Activated naive CD4-positive, alpha-beta T cell treated with anti-CD3 and anti-CD28 coated beads for 36 hours (primary cell): Measurements from ENCODE around the gene DCST1. TPM values are rescaled to one million over a fixed set of nuclear protein-coding genes. Genes with fewer than 3 reads are reported as not detected.

Experiments
- CTCF ChIA-PET: fragments of 350-600 bp; sonication (Branson Sonifier 250); formaldehyde crosslinking; loops from one replicate; lab custom pipeline; 2021; ENCODE audit warnings: antibody characterized with exemption; lab: Charles Lee
- DNase-seq: peaks from one replicate; pipeline ENCODE4 v3.0.0-alpha.2; 2020
- H3K27ac Mint-ChIP-seq: one replicate; pipeline ENCODE4 v1.8.0; 2021; ENCODE audit warnings: mild to moderate bottlenecking, mixed read lengths
- H3K27me3 Mint-ChIP-seq: one replicate; pipeline ENCODE4 v1.8.0; 2021; ENCODE audit warnings: low read depth, mixed read lengths
- H3K36me3 Mint-ChIP-seq: one replicate; pipeline ENCODE4 v1.8.0; 2021; ENCODE audit warnings: low read depth, mixed read lengths
- H3K4me1 Mint-ChIP-seq: one replicate; pipeline ENCODE4 v1.8.0; 2021; ENCODE audit warnings: low read depth, mixed read lengths
- H3K4me3 Mint-ChIP-seq: one replicate; pipeline ENCODE4 v1.8.0; 2021; ENCODE audit warnings: mild to moderate bottlenecking, moderate library complexity, mixed read lengths
- H3K9me3 Mint-ChIP-seq: one replicate; pipeline ENCODE4 v1.8.0; 2021; ENCODE audit warnings: mixed read lengths
- intact Hi-C: fragments of 100-400 bp; cut with micrococcal nuclease; formaldehyde crosslinking; loops from one replicate; pipeline ENCODE4 v1.15.1; 2023
- total RNA-seq, 2 experiments: library from RNA; stranded (reverse); gene quantifications; one replicate each; pipeline ENCODE4 v1.2.3, GENCODE V29; 2021

The DCST1 gene
- total RNA-seq, 2 experiments from 2014 or later: not detected

- H3K36me3 Mint-ChIP-seq: peaks cover 4% of the 10 kb centered on the region
- CTCF ChIA-PET: interaction anchor here (0.9 to 11.4 kb wide), 12 partner anchors 11 to 442 kb away, joined by 3 to 197 read pairs (median 3); partner anchors contain the start of genes EFNA4, FLAD1, KRTCAP2 and SHC1
- no peaks in the 10 kb centered on the region for H3K27me3 Mint-ChIP-seq
- peak overlapping the region; percentile 83 for H3K4me3 Mint-ChIP-seq
- peaks cover 23% of the 10 kb centered on the region for H3K4me1 Mint-ChIP-seq
- no peak overlapping the region for H3K27ac Mint-ChIP-seq
- peak; percentile 53 for DNase-seq
- intact Hi-C loops: loop anchor here (1.0 to 2.0 kb wide), 5 partner anchors 9 to 97 kb away; no protein-coding TSS in a partner anchor
- no peaks in the 10 kb centered on the region for H3K9me3 Mint-ChIP-seq
Observed at GRCh38 chr1:155051777-155052398, 18.3 kb downstream of the DCST1 start.

- Mint-ChIP-seq H3K27me3 (no peaks in the 10 kb centered on the region), H3K4me3 (peak overlapping the region; percentile 83), H3K9me3 (no peaks in the 10 kb centered on the region), H3K27ac (no peak overlapping the region), H3K36me3 (peaks cover 4% of the 10 kb centered on the region), H3K4me1 (peaks cover 23% of the 10 kb centered on the region)
- CTCF ChIA-PET: interaction anchor here (0.9 to 11.4 kb wide), 12 partner anchors 8 to 443 kb away, joined by 3 to 197 read pairs (median 3); partner anchors contain the start of genes EFNA4, KRTCAP2 and SHC1
- intact Hi-C loops: no loop called here
- peak; percentile 37 for DNase-seq
Observed at GRCh38 chr1:155052439-155053395, 19.1 kb downstream of the DCST1 start.

- Mint-ChIP-seq H3K9me3 (no peaks in the 10 kb centered on the region), H3K36me3 (peaks cover 4% of the 10 kb centered on the region), H3K4me1 (peaks cover 23% of the 10 kb centered on the region), H3K27me3 (no peaks in the 10 kb centered on the region), H3K4me3 (no peak overlapping the region), H3K27ac (no peak overlapping the region)
- no peak for DNase-seq
- CTCF ChIA-PET: interaction anchor here (1.0 to 11.4 kb wide), 9 partner anchors 9 to 109 kb away, joined by 3 to 197 read pairs (median 3); partner anchors contain the start of genes EFNA3 and EFNA4
- intact Hi-C loops: no loop called here
Observed at GRCh38 chr1:155053531-155054105, 20.0 kb downstream of the DCST1 start.

- Mint-ChIP-seq H3K36me3 (peaks cover 4% of the 10 kb centered on the region), H3K4me3 (no peak overlapping the region), H3K27me3 (no peaks in the 10 kb centered on the region), H3K27ac (no peak overlapping the region), H3K9me3 (no peaks in the 10 kb centered on the region), H3K4me1 (peaks cover 20% of the 10 kb centered on the region)
- CTCF ChIA-PET: interaction anchor here (0.8 to 15.0 kb wide), 6 partner anchors 9 to 96 kb away, joined by 3 to 197 read pairs (median 4); partner anchors contain the start of genes ADAM15 and PYGO2
- no peak for DNase-seq
- intact Hi-C loops: no loop called here
Observed at GRCh38 chr1:155057104-155057503, 23.5 kb downstream of the DCST1 start.

- no peak overlapping the region for H3K4me3 Mint-ChIP-seq
- no peaks in the 10 kb centered on the region for H3K27me3 Mint-ChIP-seq
- H3K36me3 Mint-ChIP-seq: peaks cover 4% of the 10 kb centered on the region
- H3K9me3 Mint-ChIP-seq: no peaks in the 10 kb centered on the region
- CTCF ChIA-PET: interaction anchor here (1.0 to 15.0 kb wide), 6 partner anchors 10 to 97 kb away, joined by 3 to 197 read pairs (median 4); partner anchors contain the start of genes ADAM15 and PYGO2
- no peak overlapping the region for H3K27ac Mint-ChIP-seq
- intact Hi-C loops: no loop called here
- DNase-seq: no peak
- peaks cover 19% of the 10 kb centered on the region for H3K4me1 Mint-ChIP-seq
Observed at GRCh38 chr1:155057788-155058211, 24.2 kb downstream of the DCST1 start.

GRCh38 chr1:155060736-155061135 lies 27.1 kb downstream of the DCST1 start:
- Mint-ChIP-seq H3K36me3 (no peaks in the 10 kb centered on the region), H3K27me3 (no peaks in the 10 kb centered on the region), H3K4me1 (peaks cover 30% of the 10 kb centered on the region)

GRCh38 chr1:155061381-155062150 lies 27.9 kb downstream of the DCST1 start:
- Mint-ChIP-seq H3K9me3 (no peaks in the 10 kb centered on the region), H3K27me3 (no peaks in the 10 kb centered on the region), H3K4me1 (peaks cover 30% of the 10 kb centered on the region), H3K27ac (no peak overlapping the region), H3K36me3 (no peaks in the 10 kb centered on the region), H3K4me3 (no peak overlapping the region)
- intact Hi-C loops: loop anchor here (1.0 to 5.0 kb wide), 7 partner anchors 10 to 502 kb away; partner anchors contain the start of genes ADAM15 and PYGO2
- DNase-seq: peak; percentile 96
- CTCF ChIA-PET: interaction anchor here (0.6 to 15.0 kb wide), 23 partner anchors 9 to 164 kb away, joined by 3 to 197 read pairs (median 4); partner anchors contain the start of genes ADAM15, DCST1, DCST2 and KRTCAP2

More at GRCh38 chr1:155060736-155061135, 27.1 kb downstream of the DCST1 start:
- Mint-ChIP-seq H3K4me3 (no peak overlapping the region), H3K9me3 (no peaks in the 10 kb centered on the region), H3K27ac (no peak overlapping the region)
- no peak for DNase-seq
- intact Hi-C loops: loop anchor here (1.0 to 5.0 kb wide), 5 partner anchors 9 to 501 kb away; partner anchors contain the start of genes ADAM15 and PYGO2
- CTCF ChIA-PET: interaction anchor here (1.0 to 15.0 kb wide), 9 partner anchors 10 to 120 kb away, joined by 3 to 197 read pairs (median 5); partner anchors contain the start of genes ADAM15 and FLAD1

- CTCF ChIA-PET: interaction anchor here (0.6 to 15.0 kb wide), 24 partner anchors 8 to 957 kb away, joined by 3 to 197 read pairs (median 4); partner anchors contain the start of genes ADAM15, DCST1, DCST2 and KRTCAP2
Observed at GRCh38 chr1:155062151-155062686, 28.6 kb downstream of the DCST1 start.

GRCh38 chr1:155062702-155063411 lies 29.2 kb downstream of the DCST1 start:
- H3K27ac Mint-ChIP-seq: no peak overlapping the region
- H3K9me3 Mint-ChIP-seq: no peaks in the 10 kb centered on the region
- no peaks in the 10 kb centered on the region for H3K27me3 Mint-ChIP-seq
- peak; percentile 89 for DNase-seq
- H3K36me3 Mint-ChIP-seq: no peaks in the 10 kb centered on the region
- CTCF ChIA-PET: interaction anchor here (0.6 to 15.0 kb wide), 11 partner anchors 8 to 957 kb away, joined by 3 to 197 read pairs (median 8); partner anchors contain the start of genes ADAM15, KRTCAP2 and LENEP
- H3K4me1 Mint-ChIP-seq: peaks cover 30% of the 10 kb centered on the region
- peak overlapping the region; percentile 86 for H3K4me3 Mint-ChIP-seq
- intact Hi-C loops: loop anchor here (1.0 to 5.0 kb wide), 7 partner anchors 8 to 396 kb away; partner anchors contain the start of gene CKS1B

More at GRCh38 chr1:155062151-155062686, 28.6 kb downstream of the DCST1 start:
- no peak for DNase-seq
- no peaks in the 10 kb centered on the region for H3K36me3 Mint-ChIP-seq
- no peak overlapping the region for H3K4me3 Mint-ChIP-seq
- no peaks in the 10 kb centered on the region for H3K27me3 Mint-ChIP-seq
- H3K27ac Mint-ChIP-seq: no peak overlapping the region
- H3K9me3 Mint-ChIP-seq: no peaks in the 10 kb centered on the region
- intact Hi-C loops: loop anchor here (1.0 to 5.0 kb wide), 3 partner anchors 106 to 395 kb away; no protein-coding TSS in a partner anchor
- peaks cover 30% of the 10 kb centered on the region for H3K4me1 Mint-ChIP-seq
